NK-92 (cell line): ENCODE results near the gene ABCA1.
"Not testable (repeated sequence)": the region's sequence is repeated elsewhere in the genome, so short reads cannot be mapped to it uniquely, and the experiment has no call there.

Experiments used
- DNase-seq: peaks from one replicate; lab custom pipeline; 2025; ENCODE audit not compliant: unreplicated experiment; lab: John Stamatoyannopoulos, UW

ABCA1 gene

GRCh38 chr9:104927912-104928740 lies at the start of gene ABCA1:
Gene ABCA1 (minus strand): TSS chr9:104928155. CDS start chr9:104903679, 24,476 bp downstream.
- no peak for DNase-seq

GRCh38 chr9:104977580-104977979 lies 49.6 kb upstream of the ABCA1 start:
- DNase-seq = no peak

GRCh38 chr9:104977168-104977567 lies 49.2 kb upstream of the ABCA1 start:
- no peak for DNase-seq

- not testable (repeated sequence) for DNase-seq
These were observed 48.1 kb upstream of the ABCA1 start for GRCh38 chr9:104975966-104976595.

- no peak for DNase-seq
These were observed 46.4 kb upstream of the ABCA1 start for GRCh38 chr9:104974053-104974962.

- no peak for DNase-seq
These were observed 44.4 kb upstream of the ABCA1 start for GRCh38 chr9:104972242-104972866.

GRCh38 chr9:104971511-104971910 lies 43.6 kb upstream of the ABCA1 start:
- no peak for DNase-seq

GRCh38 chr9:104970271-104970987 lies 42.5 kb upstream of the ABCA1 start:
- no peak for DNase-seq

GRCh38 chr9:104969116-104969515 lies 41.2 kb upstream of the ABCA1 start:
- no peak for DNase-seq

- peak; percentile 28 for DNase-seq
These were observed 40.3 kb upstream of the ABCA1 start for GRCh38 chr9:104968025-104968982.

GRCh38 chr9:104963076-104963475 lies 35.1 kb upstream of the ABCA1 start:
- DNase-seq = no peak

GRCh38 chr9:104961701-104962359 lies 33.9 kb upstream of the ABCA1 start:
- no peak for DNase-seq

- peak; percentile 9 for DNase-seq
These were observed 33.3 kb upstream of the ABCA1 start for GRCh38 chr9:104961238-104961637.

GRCh38 chr9:104960662-104961061 lies 32.7 kb upstream of the ABCA1 start:
- no peak for DNase-seq

- no peak for DNase-seq
These were observed 30.8 kb upstream of the ABCA1 start for GRCh38 chr9:104958751-104959150.

- DNase-seq = not testable (repeated sequence)
These were observed 30.1 kb upstream of the ABCA1 start for GRCh38 chr9:104958006-104958405.

GRCh38 chr9:104951487-104951886 lies 23.5 kb upstream of the ABCA1 start:
- DNase-seq = no peak

- DNase-seq = no peak
These were observed 22.9 kb upstream of the ABCA1 start for GRCh38 chr9:104950838-104951237.

- DNase-seq = no peak
These were observed 20.3 kb upstream of the ABCA1 start for GRCh38 chr9:104948277-104948676.
